PC-3 (cell line): ENCODE measurements around the gene TAF1C.

Experiments
- EZH2 ChIP-seq: fragments of 300-600 bp; sonication (generic); IDR thresholded peaks from one replicate; pipeline ENCODE4 v1.6.1; 2017; ENCODE audit warnings: antibody characterized with exemption, mild to moderate bottlenecking, low read length; ENCODE audit not compliant: unreplicated experiment
- TF ChIP-seq, protein P1 (sequence below): fragments of 300-600 bp; sonication (generic); conservative IDR thresholded peaks from 2 replicates; pipeline ENCODE4 v1.5.1; 2017; ENCODE audit warnings: antibody characterized with exemption, low read depth, mild to moderate bottlenecking, low read length

GRCh38 chr16:84223456-84223855 lies 36.6 kb upstream of the TAF1C start:
- TF ChIP-seq EZH2, result no peak
- TF ChIP-seq, protein P1, sequence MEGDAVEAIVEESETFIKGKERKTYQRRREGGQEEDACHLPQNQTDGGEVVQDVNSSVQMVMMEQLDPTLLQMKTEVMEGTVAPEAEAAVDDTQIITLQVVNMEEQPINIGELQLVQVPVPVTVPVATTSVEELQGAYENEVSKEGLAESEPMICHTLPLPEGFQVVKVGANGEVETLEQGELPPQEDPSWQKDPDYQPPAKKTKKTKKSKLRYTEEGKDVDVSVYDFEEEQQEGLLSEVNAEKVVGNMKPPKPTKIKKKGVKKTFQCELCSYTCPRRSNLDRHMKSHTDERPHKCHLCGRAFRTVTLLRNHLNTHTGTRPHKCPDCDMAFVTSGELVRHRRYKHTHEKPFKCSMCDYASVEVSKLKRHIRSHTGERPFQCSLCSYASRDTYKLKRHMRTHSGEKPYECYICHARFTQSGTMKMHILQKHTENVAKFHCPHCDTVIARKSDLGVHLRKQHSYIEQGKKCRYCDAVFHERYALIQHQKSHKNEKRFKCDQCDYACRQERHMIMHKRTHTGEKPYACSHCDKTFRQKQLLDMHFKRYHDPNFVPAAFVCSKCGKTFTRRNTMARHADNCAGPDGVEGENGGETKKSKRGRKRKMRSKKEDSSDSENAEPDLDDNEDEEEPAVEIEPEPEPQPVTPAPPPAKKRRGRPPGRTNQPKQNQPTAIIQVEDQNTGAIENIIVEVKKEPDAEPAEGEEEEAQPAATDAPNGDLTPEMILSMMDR, result no peak
